CD14-positive monocyte (primary cell): ENCODE data around the gene HSF2BP. TPM values are rescaled to one million over a fixed set of nuclear protein-coding genes. Genes with fewer than 3 reads are reported as not detected.

ENCODE experiments used
- DNase-seq, 3 donors: peaks; one replicate each; pipeline ENCODE4 v3.0.0-alpha.2; 2011 to 2022
- H2AFZ ChIP-seq: 2 replicates; pipeline ENCODE4 v1.6.0; 2012; ENCODE audit warnings: mild to moderate bottlenecking, low read depth, low read length, inconsistent platforms; ENCODE audit not compliant: insufficient read depth, poor library complexity, severe bottlenecking
- H3K27ac ChIP-seq, 2 donors: 1 replicate in 1 of 2; 2 replicates in 1 of 2; pipeline ENCODE4 v1.5.1; 2012 to 2013; ENCODE audit warnings: low read length in 2 of 2, control low read depth in 1 of 2, inconsistent platforms in 1 of 2, low read depth in 1 of 2, mild to moderate bottlenecking in 1 of 2
- H3K27me3 ChIP-seq, 2 donors: one replicate each; pipeline versions ENCODE4 v1.6.0 to v1.6.1; 2011 to 2013; ENCODE audit warnings: low read length in 2 of 2; ENCODE audit not compliant: control insufficient read depth in 2 of 2, insufficient read depth in 2 of 2
- H3K36me3 ChIP-seq, 2 donors: replicated peaks in 1 of 2; 1 replicate in 1 of 2; 2 replicates in 1 of 2; pipeline versions ENCODE4 v1.5.1 to v1.6.1; 2012 to 2013; ENCODE audit warnings: low read length in 2 of 2, control low read depth in 1 of 2, inconsistent platforms in 1 of 2, mild to moderate bottlenecking in 1 of 2; ENCODE audit not compliant: insufficient read depth in 2 of 2, control insufficient read depth in 1 of 2
- H3K4me1 ChIP-seq, 2 donors: 1 replicate in 1 of 2; 2 replicates in 1 of 2; pipeline versions ENCODE4 v1.5.1 to v1.6.1; 2012 to 2013; ENCODE audit warnings: low read length in 2 of 2, control low read depth in 1 of 2, inconsistent platforms in 1 of 2, mild to moderate bottlenecking in 1 of 2, moderate library complexity in 1 of 2; ENCODE audit not compliant: insufficient read depth in 2 of 2, control insufficient read depth in 1 of 2
- H3K4me2 ChIP-seq: replicated peaks from 2 replicates; pipeline ENCODE3; 2012; ENCODE audit warnings: low read length, moderate library complexity, mild to moderate bottlenecking; ENCODE audit not compliant: poor library complexity, severe bottlenecking; ENCODE audit errors: extremely low read depth
- H3K4me3 ChIP-seq, 3 experiments: fragments of 200-600 bp in 1 of 3; sonication (generic) in 1 of 3; replicated peaks in 1 of 3; 1 replicate in 2 of 3; 2 replicates in 1 of 3; pipeline ENCODE4 v1.5.1; 2011 to 2013; ENCODE audit warnings: low read length in 3 of 3, mild to moderate bottlenecking in 3 of 3, control low read depth in 2 of 3, low read depth in 2 of 3, inconsistent platforms in 1 of 3, moderate library complexity in 1 of 3
- H3K79me2 ChIP-seq: 2 replicates; pipeline ENCODE4 v1.6.0; 2012; ENCODE audit warnings: mild to moderate bottlenecking, control low read depth, inconsistent platforms, low read length, moderate library complexity; ENCODE audit not compliant: insufficient read depth
- H3K9ac ChIP-seq: 2 replicates; pipeline ENCODE4 v1.6.0; 2017; ENCODE audit warnings: low read length, mild to moderate bottlenecking; ENCODE audit not compliant: insufficient read depth, poor library complexity, severe bottlenecking
- H3K9me3 ChIP-seq, 2 donors: replicated peaks in 1 of 2; 1 replicate in 1 of 2; 2 replicates in 1 of 2; pipeline versions ENCODE4 v1.5.1 to v1.6.1; 2012 to 2013; ENCODE audit warnings: low read length in 2 of 2, control low read depth in 1 of 2; ENCODE audit not compliant: control insufficient read depth in 1 of 2, insufficient read depth in 1 of 2
- H4K20me1 ChIP-seq: 2 replicates; pipeline ENCODE4 v1.6.0; 2012; ENCODE audit warnings: mild to moderate bottlenecking, low read length, control low read depth, moderate library complexity; ENCODE audit not compliant: insufficient read depth
- H3K27ac Mint-ChIP-seq, 7 donors: one replicate each; pipeline ENCODE4 v1.8.0; 2020; ENCODE audit warnings: mild to moderate bottlenecking in 7 of 7, mixed read lengths in 7 of 7, moderate library complexity in 6 of 7, inconsistent platforms in 2 of 7
- H3K27me3 Mint-ChIP-seq, 3 donors: one replicate each; pipeline ENCODE4 v1.8.0; 2021 to 2022; ENCODE audit warnings: low read depth in 3 of 3, mild to moderate bottlenecking in 3 of 3, mixed read lengths in 3 of 3, moderate library complexity in 3 of 3, inconsistent platforms in 1 of 3
- H3K36me3 Mint-ChIP-seq, 2 donors: one replicate each; pipeline ENCODE4 v1.8.0; 2020; ENCODE audit warnings: mixed read lengths in 2 of 2, inconsistent platforms in 1 of 2, mild to moderate bottlenecking in 1 of 2
- H3K4me1 Mint-ChIP-seq: one replicate; pipeline ENCODE4 v1.8.0; 2020; ENCODE audit warnings: mild to moderate bottlenecking, mixed read lengths
- H3K4me3 Mint-ChIP-seq, 2 donors: one replicate each; pipeline ENCODE4 v1.8.0; 2020; ENCODE audit warnings: mild to moderate bottlenecking in 2 of 2, mixed read lengths in 2 of 2, moderate library complexity in 1 of 2
- H3K9me3 Mint-ChIP-seq, 7 donors: one replicate each; pipeline ENCODE4 v1.8.0; 2020 to 2022; ENCODE audit warnings: mixed read lengths in 7 of 7, mild to moderate bottlenecking in 6 of 7, moderate library complexity in 6 of 7, inconsistent platforms in 2 of 7
- CTCF ChIP-seq: fragments of 200-600 bp; IDR thresholded peaks from one replicate; pipeline ENCODE4 v1.8.0; 2022; ENCODE audit warnings: antibody characterized with exemption, mild to moderate bottlenecking
- WGBS: methylation state at CpG from one replicate; pipeline ENCODE4 v1.1.5; 2013; ENCODE audit warnings: missing lambda C conversion rate; ENCODE audit not compliant: insufficient coverage; 5-methylcytosine and 5-hydroxymethylcytosine counted together
- intact Hi-C, 2 donors: fragments of 100-400 bp; cut with micrococcal nuclease; formaldehyde crosslinking; loops; one replicate each; pipeline versions ENCODE4 v1.15.0 to v1.15.1; 2023
- polyA plus RNA-seq, 3 donors: library from polyadenylated mRNA; depleted of rRNA in 1 of 3; unstranded in 2 of 3; stranded (reverse) in 1 of 3; fragments of 300-500 nt in 2 of 3; fragments of >200 nt in 1 of 3; fragmentation: Illumina TruSeq in 2 of 3; gene quantifications; 1 replicate in 2 of 3; 2 replicates in 1 of 3; pipeline ENCODE4 v1.2.3, GENCODE V29; 2012 to 2021

HSF2BP gene
- polyA plus RNA-seq, 3 donors = 0.20 TPM; not detected in 2

GRCh38 chr21:43590194-43590593, 69.1 kb downstream of the HSF2BP start:
- H3K27ac ChIP-seq = no peak overlapping the region
- no peak overlapping the region for H3K4me2 ChIP-seq
- peaks cover 0 to 6% (median 4%) of the 10 kb centered on the region in 3 donors for H3K27me3 Mint-ChIP-seq
- no peak overlapping the region for H3K27ac Mint-ChIP-seq
- no peak overlapping the region for H3K4me3 Mint-ChIP-seq
- H3K9ac ChIP-seq = no peak overlapping the region
- DNase-seq = no peak
- no CpG with 5 or more reads among the region's 2 CpGs for WGBS
- no peaks in the 10 kb centered on the region for H4K20me1 ChIP-seq
- peaks cover 11% of the 10 kb centered on the region for H3K4me1 Mint-ChIP-seq
- peaks cover 0 to 9% of the 10 kb centered on the region in 2 donors for H3K4me1 ChIP-seq
- no peaks in the 10 kb centered on the region for H3K36me3 ChIP-seq
- TF ChIP-seq CTCF = no peak
- H3K36me3 Mint-ChIP-seq = no peaks in the 10 kb centered on the region
- intact Hi-C loops = no loop called here
- no peaks in the 10 kb centered on the region for H3K27me3 ChIP-seq
- peaks cover 0 to 2% (median 0%) of the 10 kb centered on the region in 7 donors for H3K9me3 Mint-ChIP-seq
- H3K9me3 ChIP-seq = no peaks in the 10 kb centered on the region
- no peak overlapping the region for H2AFZ ChIP-seq
- H3K79me2 ChIP-seq = no peaks in the 10 kb centered on the region
- no peak overlapping the region for H3K4me3 ChIP-seq

- no peak for TF ChIP-seq CTCF
Measured at GRCh38 chr21:43588957-43589356, 70.3 kb downstream of the HSF2BP start.

More at GRCh38 chr21:43588957-43589356, 70.3 kb downstream of the HSF2BP start:
- peaks cover 12% of the 10 kb centered on the region for H3K4me1 Mint-ChIP-seq
- WGBS = no CpG with 5 or more reads among the region's 1 CpG
- Histone ChIP-seq H3K4me3 (no peak overlapping the region), H3K9ac (no peak overlapping the region), H2AFZ (no peak overlapping the region), H4K20me1 (no peaks in the 10 kb centered on the region), H3K27ac (no peak overlapping the region), H3K27me3 (no peaks in the 10 kb centered on the region), H3K79me2 (no peaks in the 10 kb centered on the region), H3K36me3 (no peaks in the 10 kb centered on the region), H3K4me2 (no peak overlapping the region), H3K9me3 (no peaks in the 10 kb centered on the region), H3K4me1 (peaks cover 0 to 9% of the 10 kb centered on the region in 2 donors)
- peaks cover 0 to 4% (median 0%) of the 10 kb centered on the region in 3 donors for H3K27me3 Mint-ChIP-seq
- H3K4me3 Mint-ChIP-seq = no peak overlapping the region
- peaks cover 0 to 2% (median 0%) of the 10 kb centered on the region in 7 donors for H3K9me3 Mint-ChIP-seq
- no peaks in the 10 kb centered on the region for H3K36me3 Mint-ChIP-seq
- intact Hi-C loops = no loop called here
- H3K27ac Mint-ChIP-seq = no peak overlapping the region
- DNase-seq = no peak
